SU-DHL-6 (cell line): ENCODE data around the gene OR10Z1.

ENCODE experiments used
- H2AFZ ChIP-seq: fragments of 200-600 bp; sonication (generic); 2 replicates; pipeline ENCODE4 v1.6.1; 2014; ENCODE audit warnings: low read depth, mild to moderate bottlenecking, moderate library complexity, mixed read lengths, antibody characterized with exemption, low read length; ENCODE audit not compliant: severe bottlenecking
- H3F3A ChIP-seq: fragments of 200-600 bp; shearing (Covaris generic); 2 replicates; pipeline ENCODE4 v1.6.0; 2016; ENCODE audit warnings: antibody characterized with exemption, mild to moderate bottlenecking; ENCODE audit not compliant: insufficient read depth
- H3K27ac ChIP-seq: fragments of 200-600 bp; sonication (generic); 2 replicates; pipeline ENCODE4 v1.5.1; 2016; ENCODE audit warnings: low read depth, mild to moderate bottlenecking, low read length, moderate library complexity, mixed read lengths
- H3K27me3 ChIP-seq: fragments of 200-600 bp; sonication (generic), shearing (Covaris generic); 2 replicates; pipeline ENCODE4 v1.6.0; 2014; ENCODE audit warnings: mild to moderate bottlenecking, low read length
- H3K36me3 ChIP-seq: fragments of 200-600 bp; sonication (generic); 2 replicates; pipeline ENCODE4 v1.6.1; 2014; ENCODE audit warnings: mild to moderate bottlenecking, low read length, mixed read lengths
- H3K4me2 ChIP-seq: fragments of 300-600, 200-600 bp; shearing (Covaris generic), sonication (generic); 2 replicates; pipeline ENCODE4 v1.6.0; 2014; ENCODE audit warnings: low read length, low read depth, mild to moderate bottlenecking; ENCODE audit not compliant: poor library complexity, severe bottlenecking
- H3K4me3 ChIP-seq: fragments of 200-600 bp; sonication (generic); 2 replicates; pipeline ENCODE4 v1.5.1; 2014; ENCODE audit warnings: antibody characterized with exemption, low read length, mild to moderate bottlenecking, mixed read lengths; ENCODE audit not compliant: insufficient read depth, poor library complexity, severe bottlenecking
- H3K79me2 ChIP-seq: fragments of 200-600 bp; sonication (generic); 2 replicates; pipeline ENCODE4 v1.6.1; 2014; ENCODE audit warnings: mild to moderate bottlenecking, low read length, moderate library complexity; ENCODE audit not compliant: insufficient read depth
- H3K9ac ChIP-seq: fragments of 200-600 bp; sonication (generic); 2 replicates; pipeline ENCODE4 v1.7.0; 2014; ENCODE audit warnings: mild to moderate bottlenecking, low read length
- H3K9me2 ChIP-seq: fragments of 200-600 bp; sonication (generic); replicated peaks from 2 replicates; pipeline ENCODE4 v1.6.1; 2014; ENCODE audit warnings: low read length; ENCODE audit not compliant: insufficient read depth
- H3K9me3 ChIP-seq: fragments of 200-600 bp; sonication (generic); 2 replicates; pipeline ENCODE4 v1.6.1; 2014; ENCODE audit warnings: low read length, mixed read lengths; ENCODE audit not compliant: insufficient read depth
- H4K20me1 ChIP-seq: fragments of 200-600 bp; sonication (generic); 2 replicates; pipeline ENCODE4 v1.6.1; 2014; ENCODE audit warnings: low read depth, mild to moderate bottlenecking, antibody characterized with exemption, low read length, moderate library complexity, mixed read lengths
- CTCF ChIP-seq: fragments of 200-600 bp; sonication (generic); IDR thresholded peaks from one replicate; pipeline ENCODE4 v1.5.1; 2017; ENCODE audit warnings: antibody characterized with exemption, mild to moderate bottlenecking, low read length, moderate library complexity; ENCODE audit not compliant: insufficient read depth, poor library complexity, severe bottlenecking
- EZH2phosphoT487 ChIP-seq: fragments of 200-600 bp; sonication (generic), shearing (Covaris generic); conservative IDR thresholded peaks from 2 replicates; pipeline ENCODE4 v1.6.1; 2018; ENCODE audit warnings: mild to moderate bottlenecking, antibody characterized with exemption, low read length, moderate library complexity, mixed read lengths

OR10Z1 gene

GRCh38 chr1:158586942-158587341, 18.1 kb upstream of the OR10Z1 start:
- Histone ChIP-seq H3K4me3 (no peak overlapping the region), H3K36me3 (no peaks in the 10 kb centered on the region), H3K27me3 (no peaks in the 10 kb centered on the region), H3K4me2 (no peak overlapping the region), H2AFZ (no peak overlapping the region), H3F3A (no peaks in the 10 kb centered on the region), H3K79me2 (no peaks in the 10 kb centered on the region), H3K9ac (no peak overlapping the region), H4K20me1 (no peaks in the 10 kb centered on the region), H3K9me2 (no peaks in the 10 kb centered on the region), H3K27ac (no peak overlapping the region), H3K9me3 (0 out of 2 replicates have a peak, but pooled peaks cover 4% of the 10 kb centered on the region)
- TF ChIP-seq CTCF (no peak), EZH2phosphoT487 (no peak)

- H3K36me3 ChIP-seq = no peaks in the 10 kb centered on the region
- H3F3A ChIP-seq = no peaks in the 10 kb centered on the region
- H3K4me2 ChIP-seq = no peak overlapping the region
- no peak overlapping the region for H2AFZ ChIP-seq
- no peaks in the 10 kb centered on the region for H4K20me1 ChIP-seq
- 0 out of 2 replicates have a peak, but pooled peaks cover 10% of the 10 kb centered on the region for H3K9me3 ChIP-seq
- no peak overlapping the region for H3K27ac ChIP-seq
- no peak overlapping the region for H3K4me3 ChIP-seq
- H3K79me2 ChIP-seq = no peaks in the 10 kb centered on the region
- TF ChIP-seq EZH2phosphoT487 (no peak), CTCF (no peak)
- H3K9ac ChIP-seq = no peak overlapping the region
- no peaks in the 10 kb centered on the region for H3K27me3 ChIP-seq
- no peaks in the 10 kb centered on the region for H3K9me2 ChIP-seq
Observed at GRCh38 chr1:158600735-158601134, 4.3 kb upstream of the OR10Z1 start.

GRCh38 chr1:158607296-158607695, 2.2 kb downstream of the OR10Z1 start:
- no peak for TF ChIP-seq EZH2phosphoT487
- no peak for TF ChIP-seq CTCF
- H3K27ac ChIP-seq = no peak overlapping the region
- no peaks in the 10 kb centered on the region for H3K9me3 ChIP-seq
- no peaks in the 10 kb centered on the region for H4K20me1 ChIP-seq
- no peaks in the 10 kb centered on the region for H3K79me2 ChIP-seq
- H3F3A ChIP-seq = no peaks in the 10 kb centered on the region
- H3K4me2 ChIP-seq = no peak overlapping the region
- H3K27me3 ChIP-seq = no peaks in the 10 kb centered on the region
- no peaks in the 10 kb centered on the region for H3K9me2 ChIP-seq
- no peak overlapping the region for H2AFZ ChIP-seq
- H3K4me3 ChIP-seq = no peak overlapping the region
- H3K9ac ChIP-seq = no peak overlapping the region
- no peaks in the 10 kb centered on the region for H3K36me3 ChIP-seq
